ENCODE data around the gene NNMT. TPM values are rescaled to one million over a fixed set of nuclear protein-coding genes. Genes with fewer than 3 reads are reported as not detected.

The NNMT gene
- total RNA-seq, 1 donor from 2014 or later, result 2.8 TPM

- TF ChIP-seq CTCF (conservative IDR thresholded peaks at IDR 0.05), result no peak
- Mint-ChIP-seq H3K27me3 (peaks cover 12% of the 10 kb centered on the region), H3K36me3 (no peaks in the 10 kb centered on the region), H3K9me3 (no peaks in the 10 kb centered on the region), H3K4me1 (ENCODE audit: unreplicated experiment) (peaks cover 9% of the 10 kb centered on the region), H3K27ac (no peak overlapping the region), H3K4me3 (no peak overlapping the region)
- DNase-seq (ENCODE audit: extremely low spot score, unreplicated experiment), result no peak
Observed at GRCh38 chr11:114281388-114281956, 14.7 kb upstream of the NNMT start.

- Mint-ChIP-seq H3K27me3 (peaks cover 8% of the 10 kb centered on the region), H3K9me3 (no peaks in the 10 kb centered on the region), H3K4me1 (ENCODE audit: unreplicated experiment) (peaks cover 9% of the 10 kb centered on the region), H3K27ac (no peak overlapping the region), H3K4me3 (no peak overlapping the region), H3K36me3 (no peaks in the 10 kb centered on the region)
- no peak for DNase-seq (ENCODE audit: extremely low spot score, unreplicated experiment)
- no peak for TF ChIP-seq CTCF (conservative IDR thresholded peaks at IDR 0.05)
Observed at GRCh38 chr11:114282488-114282887, 13.7 kb upstream of the NNMT start.

- Mint-ChIP-seq H3K36me3 (no peaks in the 10 kb centered on the region), H3K4me3 (no peak overlapping the region), H3K27me3 (peaks cover 2% of the 10 kb centered on the region), H3K27ac (no peak overlapping the region), H3K4me1 (ENCODE audit: unreplicated experiment) (peaks cover 9% of the 10 kb centered on the region), H3K9me3 (no peaks in the 10 kb centered on the region)
- TF ChIP-seq CTCF (conservative IDR thresholded peaks at IDR 0.05), result no peak
- no peak for DNase-seq (ENCODE audit: extremely low spot score, unreplicated experiment)
Observed at GRCh38 chr11:114283422-114283821, 12.8 kb upstream of the NNMT start.

GRCh38 chr11:114284021-114284420 lies 12.2 kb upstream of the NNMT start:
- Mint-ChIP-seq H3K27me3 (no peaks in the 10 kb centered on the region), H3K9me3 (no peaks in the 10 kb centered on the region), H3K4me1 (ENCODE audit: unreplicated experiment) (peaks cover 9% of the 10 kb centered on the region), H3K4me3 (no peak overlapping the region), H3K36me3 (no peaks in the 10 kb centered on the region), H3K27ac (no peak overlapping the region)
- no peak for DNase-seq (ENCODE audit: extremely low spot score, unreplicated experiment)
- no peak for TF ChIP-seq CTCF (conservative IDR thresholded peaks at IDR 0.05)

GRCh38 chr11:114284914-114285313 lies 11.3 kb upstream of the NNMT start:
- no peak overlapping the region for H3K27ac Mint-ChIP-seq
- H3K27me3 Mint-ChIP-seq, result no peaks in the 10 kb centered on the region
- no peak overlapping the region for H3K4me3 Mint-ChIP-seq
- peaks cover 9% of the 10 kb centered on the region for H3K4me1 Mint-ChIP-seq (ENCODE audit: unreplicated experiment)
- H3K36me3 Mint-ChIP-seq, result no peaks in the 10 kb centered on the region
- DNase-seq (ENCODE audit: extremely low spot score, unreplicated experiment), result no peak
- TF ChIP-seq CTCF (conservative IDR thresholded peaks at IDR 0.05), result no peak
- H3K9me3 Mint-ChIP-seq, result no peaks in the 10 kb centered on the region

GRCh38 chr11:114285599-114285998 lies 10.6 kb upstream of the NNMT start:
- Mint-ChIP-seq H3K36me3 (no peaks in the 10 kb centered on the region), H3K4me1 (ENCODE audit: unreplicated experiment) (peaks cover 8% of the 10 kb centered on the region), H3K9me3 (no peaks in the 10 kb centered on the region), H3K4me3 (no peak overlapping the region), H3K27me3 (no peaks in the 10 kb centered on the region), H3K27ac (no peak overlapping the region)
- no peak for TF ChIP-seq CTCF (conservative IDR thresholded peaks at IDR 0.05)
- no peak for DNase-seq (ENCODE audit: extremely low spot score, unreplicated experiment)

Measured in type B pancreatic cell (in vitro differentiated cells).